Keratinocyte (primary cell): Measurements from ENCODE around the gene ASB4. TPM values are rescaled to one million over a fixed set of nuclear protein-coding genes. Genes with fewer than 3 reads are reported as not detected.
A peak's percentile ranks its signal among the peaks of the same experiment; 100 is the strongest.

Experiments used
- DNase-seq: peaks from one replicate; pipeline ENCODE4 v3.0.0-alpha.2; 2011; ENCODE audit warnings: low read depth, missing footprints, low spot score
- FAIRE-seq: peaks from 2 replicates; lab custom pipeline; 2011; peaks lifted over from hg19 to GRCh38; lab: Jason Lieb, UNC
- H2AFZ ChIP-seq: 2 replicates; pipeline ENCODE4 v1.6.0; 2012; ENCODE audit warnings: low read length, control low read depth, inconsistent platforms; ENCODE audit not compliant: control insufficient read depth
- H3K27ac ChIP-seq: 2 replicates; pipeline ENCODE4 v1.5.1; 2011; ENCODE audit warnings: low read length; ENCODE audit not compliant: control insufficient read depth, insufficient read depth
- H3K27me3 ChIP-seq: 3 replicates; pipeline ENCODE4 v1.6.0; 2011; ENCODE audit warnings: low read length; ENCODE audit not compliant: control insufficient read depth, insufficient read depth; ENCODE audit errors: extremely low read depth
- H3K36me3 ChIP-seq, 2 experiments: 2 replicates in 1 of 2; 3 replicates in 1 of 2; pipeline ENCODE4 v1.5.1; 2011; ENCODE audit warnings: low read length in 2 of 2, mild to moderate bottlenecking in 1 of 2; ENCODE audit not compliant: control insufficient read depth in 2 of 2, insufficient read depth in 2 of 2; ENCODE audit errors: extremely low read depth in 1 of 2
- H3K4me1 ChIP-seq: 3 replicates; pipeline ENCODE4 v1.5.1; 2011; ENCODE audit warnings: low read length; ENCODE audit not compliant: control insufficient read depth, insufficient read depth; ENCODE audit errors: extremely low read depth
- H3K4me2 ChIP-seq: 3 replicates; pipeline ENCODE4 v1.6.0; 2011; ENCODE audit warnings: low read depth, low read length; ENCODE audit not compliant: control insufficient read depth, insufficient read depth; ENCODE audit errors: extremely low read depth
- H3K4me3 ChIP-seq, 3 experiments: fragments of 200-600 bp in 1 of 3; sonication (generic) in 1 of 3; 2 replicates in 2 of 3; 3 replicates in 1 of 3; pipeline ENCODE4 v1.5.1; 2011 to 2016; ENCODE audit warnings: low read length in 3 of 3, mild to moderate bottlenecking in 3 of 3, control low read depth in 2 of 3, inconsistent platforms in 1 of 3, low read depth in 1 of 3, mixed read lengths in 1 of 3, mixed run types in 1 of 3, moderate library complexity in 1 of 3; ENCODE audit not compliant: control insufficient read depth in 2 of 3, insufficient read depth in 2 of 3; ENCODE audit errors: extremely low read depth in 1 of 3
- H3K79me2 ChIP-seq: 2 replicates; pipeline ENCODE4 v1.6.0; 2012; ENCODE audit warnings: low read length; ENCODE audit not compliant: control insufficient read depth, insufficient read depth
- H3K9ac ChIP-seq: 3 replicates; pipeline ENCODE4 v1.6.0; 2011; ENCODE audit warnings: low read length; ENCODE audit not compliant: control insufficient read depth, insufficient read depth; ENCODE audit errors: extremely low read depth
- H3K9me1 ChIP-seq: 3 replicates; pipeline ENCODE4 v1.6.0; 2011; ENCODE audit warnings: low read length; ENCODE audit not compliant: control insufficient read depth, insufficient read depth; ENCODE audit errors: extremely low read depth
- H3K9me3 ChIP-seq: 2 replicates; pipeline ENCODE4 v1.5.1; 2012; ENCODE audit warnings: low read depth, low read length; ENCODE audit not compliant: control insufficient read depth
- H4K20me1 ChIP-seq: 3 replicates; pipeline ENCODE4 v1.6.0; 2011; ENCODE audit warnings: low read length; ENCODE audit not compliant: control insufficient read depth, insufficient read depth; ENCODE audit errors: extremely low read depth
- EZH2 ChIP-seq: IDR thresholded peaks from one replicate; pipeline ENCODE4 v1.6.1; 2012; ENCODE audit warnings: inconsistent platforms, mild to moderate bottlenecking, low read length, moderate library complexity
- dilution Hi-C: fragments of 300-500 bp; cut with MboI; formaldehyde crosslinking; loops from one replicate; pipeline ENCODE4 v1.7.0; 2020; ENCODE audit warnings: low sequenced_read_pairs; ENCODE audit not compliant: extremely low pct_ligation_motif_present
- polyA plus RNA-seq, 5 experiments: library from polyadenylated mRNA; depleted of rRNA in 3 of 5; stranded (reverse) in 3 of 5; stranded (forward) in 1 of 5; unstranded in 1 of 5; fragments of >200 nt; gene quantifications; 1 replicate in 1 of 5; 2 replicates in 3 of 5; 3 replicates in 1 of 5; pipeline versions ENCODE4 v1.2.1 to v1.2.3, GENCODE V29; 2011 to 2012; ENCODE audit warnings: missing spikeins in 2 of 5, low read depth in 1 of 5, low replicate concordance in 1 of 5
- TF ChIP-seq, protein P1 (sequence below), 3 experiments: IDR thresholded peaks in 1 of 3; conservative IDR thresholded peaks in 1 of 3; optimal IDR thresholded peaks in 1 of 3; 2 replicates in 2 of 3; 3 replicates in 1 of 3; pipeline versions ENCODE3 to v1.5.1; 2011; ENCODE audit warnings: low read length in 3 of 3, mild to moderate bottlenecking in 3 of 3, moderate library complexity in 2 of 3, control low read depth in 1 of 3, inconsistent platforms in 1 of 3; ENCODE audit not compliant: insufficient read depth in 2 of 3; ENCODE audit errors: extremely low read depth in 1 of 3

The ASB4 gene
- polyA plus RNA-seq, 1 donor (not counting 4 experiments of a cell fraction or from before 2014, with no cell fraction given), result not detected

DNA sequence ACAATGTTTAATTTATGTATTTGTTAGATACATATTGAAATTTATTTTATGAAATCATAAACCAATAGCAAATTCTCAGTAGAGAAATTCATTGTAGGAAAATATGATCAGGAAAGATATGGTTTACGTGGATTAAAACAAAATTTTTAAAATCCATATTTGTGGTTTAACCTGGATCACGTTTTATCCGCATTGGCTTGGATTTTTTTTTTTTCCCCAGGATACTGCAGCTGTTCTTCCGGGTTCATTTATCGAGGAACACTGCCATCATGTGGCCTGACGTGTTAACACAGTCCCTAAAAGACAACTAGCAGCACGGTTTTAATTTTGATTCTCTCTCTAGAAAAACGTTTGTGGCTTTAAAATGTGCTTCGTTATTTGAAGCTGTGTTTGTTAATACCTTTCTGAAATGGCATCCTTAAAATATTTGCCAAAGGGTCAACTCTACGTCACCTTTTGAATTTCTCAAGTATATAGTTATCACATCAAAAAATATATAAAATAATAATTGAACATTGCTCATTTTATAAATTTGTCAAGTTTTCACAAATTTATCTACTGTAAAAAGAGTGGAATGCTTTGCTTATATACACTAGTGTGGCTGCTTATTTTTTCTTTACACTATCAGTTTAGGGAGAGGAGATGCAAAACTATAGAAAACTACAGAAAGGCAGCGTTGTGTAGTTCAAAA lies 8.7 kb upstream of the ASB4 start:
- no peaks in the 10 kb centered on the region for H3K4me1 ChIP-seq
- H3K27ac ChIP-seq, result no peak overlapping the region
- FAIRE-seq (peak; percentile 52), DNase-seq (peak; percentile 21)
- TF ChIP-seq, protein P1, sequence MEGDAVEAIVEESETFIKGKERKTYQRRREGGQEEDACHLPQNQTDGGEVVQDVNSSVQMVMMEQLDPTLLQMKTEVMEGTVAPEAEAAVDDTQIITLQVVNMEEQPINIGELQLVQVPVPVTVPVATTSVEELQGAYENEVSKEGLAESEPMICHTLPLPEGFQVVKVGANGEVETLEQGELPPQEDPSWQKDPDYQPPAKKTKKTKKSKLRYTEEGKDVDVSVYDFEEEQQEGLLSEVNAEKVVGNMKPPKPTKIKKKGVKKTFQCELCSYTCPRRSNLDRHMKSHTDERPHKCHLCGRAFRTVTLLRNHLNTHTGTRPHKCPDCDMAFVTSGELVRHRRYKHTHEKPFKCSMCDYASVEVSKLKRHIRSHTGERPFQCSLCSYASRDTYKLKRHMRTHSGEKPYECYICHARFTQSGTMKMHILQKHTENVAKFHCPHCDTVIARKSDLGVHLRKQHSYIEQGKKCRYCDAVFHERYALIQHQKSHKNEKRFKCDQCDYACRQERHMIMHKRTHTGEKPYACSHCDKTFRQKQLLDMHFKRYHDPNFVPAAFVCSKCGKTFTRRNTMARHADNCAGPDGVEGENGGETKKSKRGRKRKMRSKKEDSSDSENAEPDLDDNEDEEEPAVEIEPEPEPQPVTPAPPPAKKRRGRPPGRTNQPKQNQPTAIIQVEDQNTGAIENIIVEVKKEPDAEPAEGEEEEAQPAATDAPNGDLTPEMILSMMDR (optimal IDR thresholded peaks at IDR 0.05 in 1 of 3, IDR thresholded peaks at IDR 0.05 in 1 of 3, conservative IDR thresholded peaks at IDR 0.05 in 1 of 3; ENCODE audit: extremely low read depth in 1 of 3, insufficient read depth in 2 of 3, low read length in 3 of 3), result peak; percentile 54 to 72 (median 57)
- no peak for TF ChIP-seq EZH2
- H2AFZ ChIP-seq, result no peak overlapping the region
- H3K79me2 ChIP-seq, result no peaks in the 10 kb centered on the region
- no peaks in the 10 kb centered on the region for H3K9me1 ChIP-seq
- dilution Hi-C loops, result no loop called here
- no peak overlapping the region for H3K4me3 ChIP-seq
- H4K20me1 ChIP-seq, result no peaks in the 10 kb centered on the region
- peaks cover 4% of the 10 kb centered on the region for H3K27me3 ChIP-seq
- no peaks in the 10 kb centered on the region for H3K9me3 ChIP-seq
- no peak overlapping the region for H3K9ac ChIP-seq
- H3K4me2 ChIP-seq, result no peak overlapping the region
- no peaks in the 10 kb centered on the region for H3K36me3 ChIP-seq

DNA sequence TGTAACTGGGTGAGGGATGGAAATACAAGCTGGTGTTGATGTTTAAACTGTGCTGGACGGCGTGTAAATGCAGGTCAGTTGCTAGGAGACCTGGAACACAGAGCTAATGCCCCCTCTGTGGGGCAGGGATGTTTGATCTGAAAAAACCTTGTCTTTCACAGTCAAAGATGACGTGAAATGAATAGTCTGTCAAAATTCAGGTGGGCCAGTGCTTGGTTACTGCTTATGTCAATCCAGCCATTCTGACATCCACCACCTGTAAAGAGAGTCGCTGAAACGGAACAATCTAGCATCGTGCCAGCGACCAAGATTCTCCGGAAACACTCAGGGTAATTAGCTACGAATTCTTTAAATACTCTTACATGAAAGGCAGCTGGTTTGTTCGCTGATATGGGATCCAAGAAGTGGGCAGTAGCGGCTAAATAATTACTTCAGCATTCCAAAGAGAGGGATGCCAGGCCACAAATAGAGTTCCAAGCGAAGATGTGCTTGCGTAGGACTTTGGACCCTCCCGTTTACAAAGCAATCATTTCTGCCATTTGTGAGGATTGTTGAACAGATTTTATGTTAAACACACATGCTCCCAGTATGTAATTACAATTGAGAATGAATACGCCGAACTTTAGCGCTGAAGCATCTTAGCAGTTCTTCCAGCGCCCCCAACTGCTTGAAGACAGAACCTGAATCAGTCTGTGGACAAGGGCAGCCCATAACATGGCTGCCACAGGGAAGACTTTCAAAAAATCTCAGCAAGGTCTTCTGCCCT lies 7.3 kb upstream of the ASB4 start:
- DNase-seq (no peak), FAIRE-seq (no peak)
- no peak for TF ChIP-seq EZH2
- TF ChIP-seq, protein P1 (optimal IDR thresholded peaks at IDR 0.05 in 1 of 3, IDR thresholded peaks at IDR 0.05 in 1 of 3, conservative IDR thresholded peaks at IDR 0.05 in 1 of 3; ENCODE audit: extremely low read depth in 1 of 3, insufficient read depth in 2 of 3, low read length in 3 of 3), result peak in 2 of 3 experiments; percentile 6 to 26
- Histone ChIP-seq H3K4me3 (no peak overlapping the region), H4K20me1 (no peaks in the 10 kb centered on the region), H3K36me3 (no peaks in the 10 kb centered on the region), H3K4me2 (no peak overlapping the region), H3K4me1 (no peaks in the 10 kb centered on the region), H3K9me1 (no peaks in the 10 kb centered on the region), H3K27ac (no peak overlapping the region), H3K9me3 (no peaks in the 10 kb centered on the region), H3K9ac (no peak overlapping the region), H3K79me2 (no peaks in the 10 kb centered on the region), H2AFZ (no peak overlapping the region), H3K27me3 (peaks cover 4% of the 10 kb centered on the region)
- dilution Hi-C loops, result no loop called here
